ENCODE measurements around the gene SUMO2. TPM values are rescaled to one million over a fixed set of nuclear protein-coding genes. Genes with fewer than 3 reads are reported as not detected.

Gene SUMO2
- total RNA-seq, 1 donor from 2014 or later, result 625 TPM

- Mint-ChIP-seq H3K4me3 (ENCODE audit: unreplicated experiment) (peak overlapping the region; percentile 73), H3K27me3 (ENCODE audit: unreplicated experiment) (peaks cover 11% of the 10 kb centered on the region), H3K27ac (ENCODE audit: unreplicated experiment) (peak overlapping the region; percentile 90)
These were observed 1.5 kb upstream of the SUMO2 start for GRCh38 chr17:75183999-75184884.

GRCh38 chr17:75182319-75182568 is 515 bp downstream of the SUMO2 start:
- Mint-ChIP-seq H3K9me3 (ENCODE audit: unreplicated experiment) (peaks cover 16% of the 10 kb centered on the region), H3K4me3 (ENCODE audit: unreplicated experiment) (peak overlapping the region; percentile 98), H3K36me3 (ENCODE audit: unreplicated experiment) (no peaks in the 10 kb centered on the region), H3K4me1 (ENCODE audit: low read depth, unreplicated experiment) (peaks cover 12% of the 10 kb centered on the region), H3K27ac (ENCODE audit: unreplicated experiment) (no peak overlapping the region), H3K27me3 (ENCODE audit: unreplicated experiment) (peaks cover 11% of the 10 kb centered on the region)
- peak; percentile 61 for DNase-seq
- TF ChIP-seq CTCF (IDR thresholded peaks at IDR 0.05; ENCODE audit: partially characterized antibody, unreplicated experiment), result no peak

More at GRCh38 chr17:75183999-75184884, 1.5 kb upstream of the SUMO2 start:
- no peak for TF ChIP-seq CTCF (IDR thresholded peaks at IDR 0.05; ENCODE audit: partially characterized antibody, unreplicated experiment)
- peaks cover 16% of the 10 kb centered on the region for H3K9me3 Mint-ChIP-seq (ENCODE audit: unreplicated experiment)
- peaks cover 12% of the 10 kb centered on the region for H3K4me1 Mint-ChIP-seq (ENCODE audit: low read depth, unreplicated experiment)
- H3K36me3 Mint-ChIP-seq (ENCODE audit: unreplicated experiment), result no peaks in the 10 kb centered on the region
- no peak for DNase-seq

- Mint-ChIP-seq H3K27ac (ENCODE audit: unreplicated experiment) (peak overlapping the region; percentile 56), H3K4me1 (ENCODE audit: low read depth, unreplicated experiment) (peaks cover 12% of the 10 kb centered on the region), H3K27me3 (ENCODE audit: unreplicated experiment) (peaks cover 11% of the 10 kb centered on the region), H3K36me3 (ENCODE audit: unreplicated experiment) (no peaks in the 10 kb centered on the region), H3K9me3 (ENCODE audit: unreplicated experiment) (peaks cover 16% of the 10 kb centered on the region), H3K4me3 (ENCODE audit: unreplicated experiment) (peak overlapping the region; percentile 98)
- no peak for DNase-seq
- TF ChIP-seq CTCF (IDR thresholded peaks at IDR 0.05; ENCODE audit: partially characterized antibody, unreplicated experiment), result no peak
These were observed 996 bp downstream of the SUMO2 start for GRCh38 chr17:75181608-75182318.

DNA sequence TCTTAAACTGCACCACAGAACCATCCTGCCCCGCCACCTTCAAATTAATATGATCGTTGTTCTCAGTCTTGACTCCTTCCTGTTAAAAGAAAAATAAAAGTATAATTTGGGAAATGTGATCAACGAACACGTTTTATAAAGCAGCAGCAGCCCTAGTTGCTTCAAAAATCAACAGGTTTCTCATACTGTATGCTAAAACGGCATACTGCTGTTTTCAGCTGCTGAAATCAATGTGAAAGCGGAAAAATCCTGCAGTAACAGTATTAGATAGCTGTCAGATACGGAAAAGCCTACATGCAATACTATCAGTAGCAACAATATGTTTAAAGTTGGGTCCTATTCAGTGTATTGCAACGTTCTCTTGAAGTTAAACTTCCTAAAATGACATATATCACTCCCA is 1.6 kb downstream of the SUMO2 start:
- Mint-ChIP-seq H3K27ac (ENCODE audit: unreplicated experiment) (peak overlapping the region; percentile 56), H3K4me3 (ENCODE audit: unreplicated experiment) (peak overlapping the region; percentile 98)

More for the DNA sequence above, 1.6 kb downstream of the SUMO2 start:
- H3K36me3 Mint-ChIP-seq (ENCODE audit: unreplicated experiment), result no peaks in the 10 kb centered on the region
- peaks cover 11% of the 10 kb centered on the region for H3K27me3 Mint-ChIP-seq (ENCODE audit: unreplicated experiment)
- TF ChIP-seq CTCF (IDR thresholded peaks at IDR 0.05; ENCODE audit: partially characterized antibody, unreplicated experiment), result no peak
- no peak for DNase-seq
- peaks cover 16% of the 10 kb centered on the region for H3K9me3 Mint-ChIP-seq (ENCODE audit: unreplicated experiment)
- peaks cover 12% of the 10 kb centered on the region for H3K4me1 Mint-ChIP-seq (ENCODE audit: low read depth, unreplicated experiment)
